ENCODE data around the gene MOK. TPM values are rescaled to one million over a fixed set of nuclear protein-coding genes. Genes with fewer than 3 reads are reported as not detected.
A peak's percentile ranks its signal among the peaks of the same experiment; 100 is the strongest.
"Not testable (repeated sequence)": the region's sequence is repeated elsewhere in the genome, so short reads cannot be mapped to it uniquely, and the experiment has no call there.

MOK gene
- total RNA-seq, 2 donors from 2014 or later, result 60.3 to 102 TPM

DNA sequence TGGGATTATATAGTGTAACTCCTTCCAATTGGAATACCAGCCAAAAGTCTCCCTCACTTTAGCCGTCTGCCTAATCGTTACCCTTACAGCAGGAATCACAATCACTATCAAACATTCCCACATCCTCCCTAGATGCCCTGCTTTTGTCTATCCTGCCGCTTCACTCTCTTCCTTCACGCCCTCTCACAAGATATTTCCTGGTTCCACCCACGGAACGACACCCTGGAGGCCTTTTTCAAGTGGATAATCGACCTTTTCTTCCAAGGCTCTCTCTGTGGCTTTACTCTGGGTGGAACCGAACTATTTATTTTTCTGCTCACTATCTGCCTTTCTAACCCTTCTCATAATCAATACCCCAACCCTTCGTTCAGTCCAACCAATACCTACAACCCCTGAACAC lies 58.9 kb downstream of the MOK start:
- Mint-ChIP-seq H3K36me3 (ENCODE audit: low read depth) (peaks cover 3% of the 10 kb centered on the region), H3K27ac (no peak overlapping the region), H3K4me1 (peaks cover 8% of the 10 kb centered on the region), H3K27me3 (ENCODE audit: insufficient read depth) (peaks cover 17% of the 10 kb centered on the region), H3K9me3 (no peaks in the 10 kb centered on the region), H3K4me3 (no peak overlapping the region)
- H3K9ac ChIP-seq (ENCODE audit: extremely low read depth, low read length, poor library complexity, severe bottlenecking), result no peak overlapping the region
- peak overlapping the region; percentile 72 for H3K4me3 ChIP-seq (ENCODE audit: low read length)
- DNase-seq, result no peak
- H3K27ac ChIP-seq (ENCODE audit: low read depth, low read length), result no peak overlapping the region
- peaks cover 36% of the 10 kb centered on the region for H3K9me3 ChIP-seq (ENCODE audit: control insufficient read depth, low read length)
- peaks cover 4% of the 10 kb centered on the region for H3K4me1 ChIP-seq (ENCODE audit: control insufficient read depth, insufficient read depth, low read length)
- H3K27me3 ChIP-seq (ENCODE audit: control insufficient read depth, insufficient read depth, low read length, poor library complexity, severe bottlenecking), result no peaks in the 10 kb centered on the region
- TF ChIP-seq, protein P1, sequence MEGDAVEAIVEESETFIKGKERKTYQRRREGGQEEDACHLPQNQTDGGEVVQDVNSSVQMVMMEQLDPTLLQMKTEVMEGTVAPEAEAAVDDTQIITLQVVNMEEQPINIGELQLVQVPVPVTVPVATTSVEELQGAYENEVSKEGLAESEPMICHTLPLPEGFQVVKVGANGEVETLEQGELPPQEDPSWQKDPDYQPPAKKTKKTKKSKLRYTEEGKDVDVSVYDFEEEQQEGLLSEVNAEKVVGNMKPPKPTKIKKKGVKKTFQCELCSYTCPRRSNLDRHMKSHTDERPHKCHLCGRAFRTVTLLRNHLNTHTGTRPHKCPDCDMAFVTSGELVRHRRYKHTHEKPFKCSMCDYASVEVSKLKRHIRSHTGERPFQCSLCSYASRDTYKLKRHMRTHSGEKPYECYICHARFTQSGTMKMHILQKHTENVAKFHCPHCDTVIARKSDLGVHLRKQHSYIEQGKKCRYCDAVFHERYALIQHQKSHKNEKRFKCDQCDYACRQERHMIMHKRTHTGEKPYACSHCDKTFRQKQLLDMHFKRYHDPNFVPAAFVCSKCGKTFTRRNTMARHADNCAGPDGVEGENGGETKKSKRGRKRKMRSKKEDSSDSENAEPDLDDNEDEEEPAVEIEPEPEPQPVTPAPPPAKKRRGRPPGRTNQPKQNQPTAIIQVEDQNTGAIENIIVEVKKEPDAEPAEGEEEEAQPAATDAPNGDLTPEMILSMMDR (conservative IDR thresholded peaks at IDR 0.05), result no peak
- WGBS, 2 experiments (ENCODE audit: insufficient coverage in 1 of 2, insufficient read length in 1 of 2), result 87% methylated on average over 9 of the region's 9 CpGs
- no peaks in the 10 kb centered on the region for H3K36me3 ChIP-seq (ENCODE audit: control insufficient read depth, insufficient read depth, low read length)

DNA sequence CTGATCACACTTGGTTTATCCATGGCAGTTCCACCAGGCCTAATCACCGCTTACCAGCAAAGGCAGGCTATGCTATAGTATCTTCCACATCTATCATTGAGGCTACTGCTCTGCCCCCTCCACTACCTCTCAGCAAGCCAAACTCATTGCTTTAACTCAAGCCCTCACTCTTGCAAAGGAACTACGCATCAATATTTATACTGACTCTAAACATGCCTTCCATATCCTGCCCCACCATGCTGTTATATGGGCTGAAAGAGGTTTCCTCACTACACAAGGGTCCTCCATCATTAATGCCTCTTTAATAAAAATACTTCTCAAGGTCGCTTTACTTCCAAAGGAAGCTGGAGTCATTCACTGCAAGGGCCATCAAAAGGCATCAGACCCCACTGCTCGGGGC lies 61.2 kb downstream of the MOK start:
- not testable (repeated sequence) for H3K4me3 ChIP-seq (ENCODE audit: low read length); H3K27ac Mint-ChIP-seq; H3K27ac ChIP-seq (ENCODE audit: low read depth, low read length); H3K9me3 Mint-ChIP-seq; H3K27me3 ChIP-seq (ENCODE audit: control insufficient read depth, insufficient read depth, low read length, poor library complexity, severe bottlenecking); H3K4me1 ChIP-seq (ENCODE audit: control insufficient read depth, insufficient read depth, low read length); H3K36me3 ChIP-seq (ENCODE audit: control insufficient read depth, insufficient read depth, low read length); H3K36me3 Mint-ChIP-seq (ENCODE audit: low read depth); DNase-seq; H3K9ac ChIP-seq (ENCODE audit: extremely low read depth, low read length, poor library complexity, severe bottlenecking); H3K4me3 Mint-ChIP-seq; H3K4me1 Mint-ChIP-seq; H3K27me3 Mint-ChIP-seq (ENCODE audit: insufficient read depth)
- H3K9me3 ChIP-seq (ENCODE audit: control insufficient read depth, low read length), result peaks cover 45% of the 10 kb centered on the region
- 98 to 100% methylated on average over 1 to 4 of the region's 4 CpGs for WGBS, 2 experiments (ENCODE audit: insufficient coverage in 1 of 2, insufficient read length in 1 of 2)

DNA sequence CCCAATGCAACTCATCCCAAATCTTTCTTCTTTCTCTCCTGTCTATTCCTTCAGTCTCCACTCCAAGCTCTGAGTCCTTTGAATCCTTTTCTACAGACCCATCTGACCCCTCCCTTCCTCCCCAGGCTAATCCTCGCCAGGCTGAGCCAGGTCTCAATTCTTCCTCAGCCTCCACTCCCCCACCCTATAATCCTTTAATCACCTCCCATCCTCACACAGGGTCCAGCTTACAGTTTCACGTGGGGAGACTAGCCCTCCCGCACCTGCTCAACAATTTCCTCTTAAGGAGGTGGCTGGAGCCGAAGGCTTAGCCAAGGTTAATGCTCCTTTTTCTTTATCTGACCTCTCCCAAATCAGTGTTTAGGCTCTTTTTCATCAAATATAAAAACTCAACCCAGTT lies 63.8 kb downstream of the MOK start:
- Mint-ChIP-seq H3K36me3 (ENCODE audit: low read depth) (no peaks in the 10 kb centered on the region), H3K9me3 (no peaks in the 10 kb centered on the region), H3K27ac (no peak overlapping the region), H3K4me1 (peaks cover 2% of the 10 kb centered on the region), H3K27me3 (ENCODE audit: insufficient read depth) (no peaks in the 10 kb centered on the region), H3K4me3 (no peak overlapping the region)
- WGBS, 2 experiments (ENCODE audit: insufficient coverage in 1 of 2, insufficient read length in 1 of 2), result 82 to 83% methylated on average over 1 to 4 of the region's 4 CpGs
- Histone ChIP-seq H3K27me3 (ENCODE audit: control insufficient read depth, insufficient read depth, low read length, poor library complexity, severe bottlenecking) (no peaks in the 10 kb centered on the region), H3K4me3 (ENCODE audit: low read length) (no peak overlapping the region), H3K9ac (ENCODE audit: extremely low read depth, low read length, poor library complexity, severe bottlenecking) (no peak overlapping the region), H3K9me3 (ENCODE audit: control insufficient read depth, low read length) (peaks cover 41% of the 10 kb centered on the region), H3K27ac (ENCODE audit: low read depth, low read length) (no peak overlapping the region), H3K36me3 (ENCODE audit: control insufficient read depth, insufficient read depth, low read length) (no peaks in the 10 kb centered on the region), H3K4me1 (ENCODE audit: control insufficient read depth, insufficient read depth, low read length) (peaks cover under 1% of the 10 kb centered on the region)
- TF ChIP-seq, protein P1 (conservative IDR thresholded peaks at IDR 0.05), result no peak
- no peak for DNase-seq

DNA sequence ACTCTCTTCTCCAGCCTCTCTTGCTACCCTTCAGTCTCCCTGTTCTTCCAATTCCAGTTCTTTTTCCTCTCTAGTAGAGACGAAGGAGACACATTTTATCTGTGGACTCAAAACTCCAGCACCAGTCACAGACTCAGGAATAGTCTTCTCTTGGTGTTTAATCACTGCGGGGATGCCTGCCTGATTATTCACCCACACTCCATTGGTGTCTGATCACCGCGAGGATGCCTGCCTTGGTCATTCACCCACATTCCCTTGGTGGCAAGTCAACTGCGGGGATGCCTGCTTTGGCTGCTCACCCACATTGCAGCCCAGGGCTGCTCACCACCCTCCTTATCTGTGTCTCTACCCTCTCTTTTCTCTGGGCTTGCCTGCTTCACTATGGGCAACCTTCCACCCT lies 64.5 kb downstream of the MOK start:
- H3K27me3 ChIP-seq (ENCODE audit: control insufficient read depth, insufficient read depth, low read length, poor library complexity, severe bottlenecking); H3K4me3 Mint-ChIP-seq; H3K36me3 ChIP-seq (ENCODE audit: control insufficient read depth, insufficient read depth, low read length); H3K9me3 Mint-ChIP-seq; DNase-seq; H3K4me3 ChIP-seq (ENCODE audit: low read length); H3K27ac Mint-ChIP-seq; H3K9ac ChIP-seq (ENCODE audit: extremely low read depth, low read length, poor library complexity, severe bottlenecking); H3K27me3 Mint-ChIP-seq (ENCODE audit: insufficient read depth); H3K4me1 Mint-ChIP-seq; H3K4me1 ChIP-seq (ENCODE audit: control insufficient read depth, insufficient read depth, low read length); H3K27ac ChIP-seq (ENCODE audit: low read depth, low read length); H3K36me3 Mint-ChIP-seq (ENCODE audit: low read depth): not testable (repeated sequence)
- H3K9me3 ChIP-seq (ENCODE audit: control insufficient read depth, low read length), result peaks cover 34% of the 10 kb centered on the region
- WGBS, 2 experiments (ENCODE audit: insufficient coverage in 1 of 2, insufficient read length in 1 of 2), result 98% methylated on average over 5 of the region's 5 CpGs; no CpG with 5 or more reads in 1 of the 2 experiments

All from endodermal cell (in vitro differentiated cells).